8988T (cell line): Measurements from ENCODE around the gene NEK7.

ENCODE experiments used
- DNase-seq: peaks from one replicate; pipeline ENCODE4 v3.0.0; 2011

NEK7 gene

DNA sequence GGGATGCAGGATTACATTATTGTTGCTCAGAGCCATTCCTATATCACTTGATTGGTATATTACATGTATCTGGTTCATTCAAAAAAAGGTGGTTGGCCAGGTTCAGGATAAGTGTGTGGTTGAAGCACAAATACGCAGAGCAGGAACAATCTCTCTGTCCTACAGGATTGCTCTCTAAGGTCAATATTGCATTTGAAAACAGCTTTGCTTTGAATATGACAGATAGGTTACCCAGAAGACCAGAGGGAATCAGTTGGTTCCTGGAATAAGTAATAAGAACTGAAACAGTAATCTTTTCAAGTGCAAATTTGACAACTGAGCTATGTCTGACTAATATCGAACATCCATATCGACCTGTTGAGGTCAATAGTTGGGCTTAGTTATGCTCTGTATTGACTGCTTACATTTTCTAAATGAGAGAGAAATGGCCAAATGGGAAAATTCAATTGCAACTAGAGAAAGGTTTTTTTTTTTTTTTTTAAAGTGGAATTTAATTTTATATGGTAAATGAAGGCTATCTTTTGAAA lies 206.9 kb downstream of the NEK7 start:
- no peak for DNase-seq

- no peak for DNase-seq
Observed at GRCh38 chr1:198364471-198364870, 207.7 kb downstream of the NEK7 start.

DNA sequence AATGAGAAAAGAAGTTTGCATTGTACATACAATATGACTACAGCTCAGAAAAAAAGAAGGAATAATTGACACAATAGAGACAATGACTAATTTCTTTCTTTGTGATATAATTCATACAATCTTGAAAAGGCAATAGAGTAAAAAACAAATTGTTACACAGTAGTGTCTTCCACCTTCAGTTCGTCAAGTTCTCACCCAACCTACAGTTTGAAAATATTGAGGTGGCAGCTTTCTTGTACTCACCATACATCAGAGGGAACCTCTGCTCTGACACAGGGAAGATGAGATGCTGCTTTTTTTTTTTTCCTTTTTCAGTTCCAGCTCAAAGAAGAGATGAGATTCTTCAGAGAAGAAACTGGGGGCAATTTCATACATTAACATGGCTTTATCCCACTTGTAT lies 210.5 kb downstream of the NEK7 start:
- no peak for DNase-seq

GRCh38 chr1:198370996-198371395 lies 214.2 kb downstream of the NEK7 start:
- no peak for DNase-seq
